SJCRH30 (cell line): ENCODE data around the gene FEN1. TPM values are rescaled to one million over a fixed set of nuclear protein-coding genes. Genes with fewer than 3 reads are reported as not detected.

ENCODE experiments used
- DNase-seq, 2 experiments: peaks; one replicate each; pipeline ENCODE4 v3.0.0-alpha.2; 2015 to 2020
- H3K27ac ChIP-seq: fragments of 250-450 bp; sonication (Bioruptor Pico); 2 replicates; pipeline ENCODE4 v1.5.1; 2020; ENCODE audit warnings: mild to moderate bottlenecking, moderate library complexity
- H3K27me3 ChIP-seq: fragments of 250-450 bp; sonication (Bioruptor Pico); 2 replicates; pipeline ENCODE4 v1.5.1; 2020; ENCODE audit warnings: mild to moderate bottlenecking, moderate library complexity
- H3K36me3 ChIP-seq: fragments of 250-450 bp; sonication (Bioruptor Pico); 2 replicates; pipeline ENCODE4 v1.5.1; 2020; ENCODE audit warnings: mild to moderate bottlenecking, moderate library complexity
- H3K4me1 ChIP-seq: fragments of 250-450 bp; sonication (Bioruptor Pico); 2 replicates; pipeline ENCODE4 v1.5.1; 2020; ENCODE audit warnings: mild to moderate bottlenecking, moderate library complexity
- H3K4me3 ChIP-seq: fragments of 250-450 bp; sonication (Bioruptor Pico); 2 replicates; pipeline ENCODE4 v1.5.1; 2020; ENCODE audit warnings: mild to moderate bottlenecking, moderate library complexity
- H3K9me3 ChIP-seq: fragments of 250-450 bp; sonication (Bioruptor Pico); replicated peaks from 2 replicates; pipeline ENCODE4 v1.5.1; 2020; ENCODE audit warnings: mild to moderate bottlenecking, moderate library complexity
- total RNA-seq: library from RNA; depleted of rRNA; stranded (reverse); fragments of >200 nt; shearing (Covaris generic); gene quantifications from 2 replicates; pipeline ENCODE4 v1.2.3, GENCODE V29; 2014; rRNA removed

The FEN1 gene
- total RNA-seq, 1 experiment from 2014 or later = 87.3 TPM

DNA sequence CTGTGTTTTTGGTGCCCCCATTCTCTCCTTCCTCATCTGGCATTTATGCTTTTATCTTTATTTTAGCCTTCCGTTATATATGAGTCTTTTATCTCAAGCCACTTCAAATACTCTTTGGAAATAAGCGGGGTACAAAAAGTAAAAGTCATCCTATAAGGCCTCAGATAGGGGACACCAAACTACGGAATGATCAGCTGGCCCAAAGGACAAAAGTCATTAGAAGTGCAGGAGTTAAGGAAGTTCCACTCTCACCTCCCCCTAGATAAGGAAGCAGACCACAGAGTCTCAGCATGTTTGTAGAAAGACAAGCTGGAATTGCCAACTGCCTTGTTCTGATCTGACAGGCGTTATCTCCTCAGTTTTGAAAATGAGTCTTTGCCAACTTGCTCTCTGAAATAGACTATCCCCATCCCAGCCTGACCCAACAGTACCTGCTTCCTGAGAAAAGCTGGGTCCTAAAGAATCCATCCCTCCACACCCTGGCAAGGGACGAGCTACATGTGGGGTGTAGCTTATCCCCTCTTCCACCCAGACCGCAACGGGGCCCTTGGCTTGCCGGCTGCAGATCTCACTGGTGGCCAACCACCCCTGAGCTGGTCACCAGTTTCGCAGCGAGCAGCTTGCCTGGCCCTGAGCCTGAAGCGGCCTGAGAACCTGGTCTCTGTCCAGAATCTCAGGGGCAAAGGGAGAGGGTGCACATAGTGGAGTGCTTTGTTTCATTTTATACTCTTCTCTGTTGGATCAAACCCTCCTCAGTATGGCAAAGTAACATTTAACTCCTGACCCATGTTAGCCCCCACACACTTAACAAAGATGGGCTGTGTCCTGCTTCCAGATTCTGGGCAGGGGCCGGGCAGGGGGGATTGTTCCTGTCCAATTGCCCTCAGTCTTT, 49.2 kb downstream of the FEN1 start:
- Histone ChIP-seq H3K9me3 (no peaks in the 10 kb centered on the region), H3K4me1 (no peaks in the 10 kb centered on the region), H3K4me3 (no peak overlapping the region), H3K27ac (no peak overlapping the region), H3K27me3 (no peaks in the 10 kb centered on the region), H3K36me3 (no peaks in the 10 kb centered on the region)
- no peak for DNase-seq

DNA sequence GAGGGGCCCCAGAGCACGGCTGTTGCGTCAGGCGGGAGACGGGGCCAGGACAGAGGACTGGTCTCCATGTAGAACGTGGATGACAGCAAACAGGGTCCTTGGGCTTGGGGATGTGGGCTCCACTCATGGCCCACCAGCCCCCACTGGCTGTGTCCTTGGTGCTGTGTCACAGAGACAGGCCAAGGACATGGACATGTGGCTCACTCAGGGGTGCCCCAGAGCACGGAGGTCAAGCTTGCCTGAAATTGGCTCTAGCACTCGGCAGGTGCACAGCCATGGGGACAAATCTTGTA, 49.8 kb downstream of the FEN1 start:
- no peak overlapping the region for H3K4me3 ChIP-seq
- H3K27me3 ChIP-seq = no peaks in the 10 kb centered on the region
- no peak for DNase-seq
- no peaks in the 10 kb centered on the region for H3K4me1 ChIP-seq
- H3K36me3 ChIP-seq = no peaks in the 10 kb centered on the region
- no peaks in the 10 kb centered on the region for H3K9me3 ChIP-seq
- H3K27ac ChIP-seq = no peak overlapping the region

DNA sequence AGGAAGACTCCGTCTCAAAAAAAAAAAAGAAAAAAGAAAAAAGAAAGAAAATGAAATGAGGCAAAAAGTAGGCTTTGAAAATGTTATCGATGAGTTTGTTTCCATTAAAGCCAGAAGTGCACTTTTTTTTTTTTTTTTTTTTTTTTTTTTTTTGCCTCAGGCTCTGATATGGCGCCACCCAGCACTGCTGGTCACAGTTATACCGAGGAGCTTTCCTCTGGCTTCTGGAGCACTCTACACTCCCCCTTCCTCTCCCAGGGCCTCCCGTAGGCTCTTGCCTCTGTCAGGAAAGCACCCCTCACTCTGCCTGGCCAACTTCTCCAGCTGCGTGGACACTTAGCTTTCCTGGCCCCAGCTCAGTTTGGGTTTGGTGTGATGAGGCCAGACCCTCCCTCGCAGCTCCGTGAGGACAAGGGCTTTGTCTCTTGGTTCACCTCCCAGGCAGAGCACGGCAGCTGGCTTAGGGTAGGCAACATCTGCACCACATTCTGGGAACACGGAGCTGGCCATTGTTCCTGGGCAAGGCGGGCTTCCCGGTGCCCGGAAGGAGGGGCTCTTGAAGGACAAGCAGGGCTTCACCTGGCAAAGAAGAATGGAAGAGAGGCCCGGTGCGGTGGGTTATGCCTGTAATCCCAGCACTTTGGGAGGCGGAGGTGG, 52.3 kb downstream of the FEN1 start:
- H3K4me1 ChIP-seq = no peaks in the 10 kb centered on the region
- H3K9me3 ChIP-seq = no peaks in the 10 kb centered on the region
- H3K4me3 ChIP-seq = no peak overlapping the region
- no peak for DNase-seq
- no peak overlapping the region for H3K27ac ChIP-seq
- H3K27me3 ChIP-seq = no peaks in the 10 kb centered on the region
- no peaks in the 10 kb centered on the region for H3K36me3 ChIP-seq

DNA sequence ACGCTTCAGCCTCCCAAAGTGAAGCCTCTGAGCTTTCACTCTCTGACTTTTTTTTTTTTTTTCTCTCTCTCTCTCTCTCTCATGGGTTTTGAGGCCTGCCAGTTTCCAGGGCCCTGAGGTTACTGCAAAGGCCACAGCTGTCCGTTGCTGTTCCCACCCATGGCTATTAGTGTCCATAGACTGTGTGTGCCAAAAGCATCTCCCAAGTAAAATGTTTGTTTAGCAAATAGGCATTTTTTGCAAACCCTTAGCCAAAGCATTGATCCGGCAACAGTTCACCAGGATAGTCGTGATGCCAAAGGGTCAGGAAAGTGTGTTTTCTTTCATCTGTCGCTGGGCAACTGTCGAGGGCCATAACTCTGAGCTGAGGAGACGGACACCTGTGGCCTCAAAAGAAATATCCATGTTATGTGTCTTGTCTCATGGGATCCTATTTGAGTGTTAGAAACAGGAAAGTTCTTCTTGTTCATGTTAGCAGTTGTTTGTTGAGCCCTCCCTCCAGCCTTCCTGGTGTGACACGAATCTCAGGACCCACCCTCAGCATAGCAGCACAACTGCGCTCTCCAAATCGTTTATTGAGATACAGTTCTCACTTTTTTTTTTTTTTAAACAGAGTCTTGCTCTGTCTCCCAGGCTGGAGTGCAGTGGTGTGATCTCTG, 53.8 kb downstream of the FEN1 start:
- no peak overlapping the region for H3K27ac ChIP-seq
- H3K27me3 ChIP-seq = no peaks in the 10 kb centered on the region
- H3K4me3 ChIP-seq = no peak overlapping the region
- no peaks in the 10 kb centered on the region for H3K9me3 ChIP-seq
- H3K36me3 ChIP-seq = no peaks in the 10 kb centered on the region
- no peak for DNase-seq
- H3K4me1 ChIP-seq = no peaks in the 10 kb centered on the region

Other genes starting within 250 kb of the FEN1 start
- 1.1 and 1.3 TPM in 2 replicates for gene SYT7, start 211.8 kb upstream of the FEN1 start, total RNA-seq
- 2.1 and 2.5 TPM in 2 replicates for gene DAGLA, start 112.5 kb upstream of the FEN1 start, total RNA-seq
- gene MYRF, start 40.3 kb upstream of the FEN1 start, total RNA-seq = 0.02 and 0.05 TPM in 2 replicates
- gene TMEM258, start 312 bp upstream of the FEN1 start, total RNA-seq = 95.5 and 123 TPM in 2 replicates
- 94.6 and 105 TPM in 2 replicates for gene FADS1, start 24.1 kb downstream of the FEN1 start, total RNA-seq
- 13.3 and 14.2 TPM in 2 replicates for gene FADS2, start 35.4 kb downstream of the FEN1 start, total RNA-seq
- gene FADS3, start 98.6 kb downstream of the FEN1 start, total RNA-seq = 40.5 and 42.1 TPM in 2 replicates
- 0.53 and 0.77 TPM in 2 replicates for gene RAB3IL1, start 124.7 kb downstream of the FEN1 start, total RNA-seq
- 0.05 and 0.26 TPM in 2 replicates for gene BEST1, start 157.4 kb downstream of the FEN1 start, total RNA-seq
- gene FTH1, start 174.7 kb downstream of the FEN1 start, total RNA-seq = 349 and 357 TPM in 2 replicates